ENCODE measurements around the gene IP6K3.

IP6K3 gene

DNA sequence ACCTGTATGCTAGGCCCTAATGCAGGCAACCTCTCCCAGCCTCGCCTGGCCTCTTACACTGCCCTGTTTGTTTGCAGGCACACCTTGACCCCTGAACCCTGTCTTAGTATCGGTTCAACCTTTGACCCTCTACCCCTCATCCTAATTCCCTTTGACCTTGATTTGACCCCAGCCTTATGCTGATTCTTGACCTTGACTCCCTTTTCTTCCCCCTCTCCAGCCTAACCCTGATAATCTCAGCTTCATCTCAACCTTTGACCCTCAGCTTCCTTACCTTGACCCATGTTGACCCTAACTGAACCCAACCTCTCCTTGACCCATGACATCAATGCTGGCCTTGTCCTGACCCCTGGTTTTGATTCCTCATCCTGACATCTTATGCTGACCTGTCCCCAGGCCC lies 69.0 kb downstream of the IP6K3 start:
- no peak overlapping the region for H3K4me2 ChIP-seq (ENCODE audit: low read length)
- no peaks in the 10 kb centered on the region for H3K27me3 ChIP-seq (ENCODE audit: low read depth, low read length)
- H4K20me1 ChIP-seq (ENCODE audit: insufficient read depth, low read length), result no peaks in the 10 kb centered on the region
- no peak overlapping the region for H3K27ac ChIP-seq (ENCODE audit: low read length)
- H3K9me3 ChIP-seq (ENCODE audit: insufficient read depth, low read length), result no peaks in the 10 kb centered on the region
- no peaks in the 10 kb centered on the region for H3K79me2 ChIP-seq (ENCODE audit: low read length)
- H3K4me3 ChIP-seq (ENCODE audit: low read length), result no peak overlapping the region
- H3K4me1 ChIP-seq (ENCODE audit: low read length), result no peaks in the 10 kb centered on the region
- TF ChIP-seq EZH2phosphoT487 (IDR thresholded peaks at IDR 0.05; ENCODE audit: low read depth), result no peak
- TF ChIP-seq, protein P1, sequence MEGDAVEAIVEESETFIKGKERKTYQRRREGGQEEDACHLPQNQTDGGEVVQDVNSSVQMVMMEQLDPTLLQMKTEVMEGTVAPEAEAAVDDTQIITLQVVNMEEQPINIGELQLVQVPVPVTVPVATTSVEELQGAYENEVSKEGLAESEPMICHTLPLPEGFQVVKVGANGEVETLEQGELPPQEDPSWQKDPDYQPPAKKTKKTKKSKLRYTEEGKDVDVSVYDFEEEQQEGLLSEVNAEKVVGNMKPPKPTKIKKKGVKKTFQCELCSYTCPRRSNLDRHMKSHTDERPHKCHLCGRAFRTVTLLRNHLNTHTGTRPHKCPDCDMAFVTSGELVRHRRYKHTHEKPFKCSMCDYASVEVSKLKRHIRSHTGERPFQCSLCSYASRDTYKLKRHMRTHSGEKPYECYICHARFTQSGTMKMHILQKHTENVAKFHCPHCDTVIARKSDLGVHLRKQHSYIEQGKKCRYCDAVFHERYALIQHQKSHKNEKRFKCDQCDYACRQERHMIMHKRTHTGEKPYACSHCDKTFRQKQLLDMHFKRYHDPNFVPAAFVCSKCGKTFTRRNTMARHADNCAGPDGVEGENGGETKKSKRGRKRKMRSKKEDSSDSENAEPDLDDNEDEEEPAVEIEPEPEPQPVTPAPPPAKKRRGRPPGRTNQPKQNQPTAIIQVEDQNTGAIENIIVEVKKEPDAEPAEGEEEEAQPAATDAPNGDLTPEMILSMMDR (IDR thresholded peaks at IDR 0.05; ENCODE audit: low read depth, low read length), result no peak
- H3K9ac ChIP-seq (ENCODE audit: low read length), result no peak overlapping the region
- peaks cover 3% of the 10 kb centered on the region for H3K36me3 ChIP-seq (replicated peaks; ENCODE audit: low read depth, low read length)
- no peak overlapping the region for H2AFZ ChIP-seq (ENCODE audit: low read depth, low read length)

DNA sequence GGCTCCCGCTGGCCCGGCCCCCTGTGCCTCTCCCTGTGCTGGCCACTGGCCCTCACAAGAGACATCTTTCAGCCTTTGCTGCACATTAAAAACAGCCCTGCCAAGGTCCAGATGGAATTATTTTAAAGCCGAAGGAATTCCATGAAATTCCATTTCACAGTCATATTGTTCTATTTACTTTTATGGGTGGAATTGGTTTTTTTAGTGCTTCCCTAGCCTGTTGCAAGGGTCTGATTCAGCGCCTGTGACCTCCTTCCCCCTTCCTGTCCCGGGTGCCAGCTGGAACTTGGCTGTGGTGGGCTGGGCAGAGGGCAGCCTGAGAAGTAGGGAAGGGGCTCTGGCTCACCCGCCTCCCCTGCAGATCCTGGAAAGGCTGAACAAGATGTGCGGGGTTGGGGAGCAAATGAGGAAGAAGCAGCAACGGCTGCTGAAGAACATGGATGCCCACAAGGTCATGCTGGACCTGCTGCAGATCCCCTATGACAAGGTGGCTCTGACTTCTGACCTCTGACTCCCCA lies 69.5 kb downstream of the IP6K3 start:
- Histone ChIP-seq H3K27ac (ENCODE audit: low read length) (no peak overlapping the region), H3K9ac (ENCODE audit: low read length) (no peak overlapping the region), H3K27me3 (ENCODE audit: low read depth, low read length) (no peaks in the 10 kb centered on the region), H4K20me1 (ENCODE audit: insufficient read depth, low read length) (no peaks in the 10 kb centered on the region), H3K4me1 (ENCODE audit: low read length) (no peaks in the 10 kb centered on the region), H3K36me3 (replicated peaks; ENCODE audit: low read depth, low read length) (peaks cover 3% of the 10 kb centered on the region), H3K4me3 (ENCODE audit: low read length) (no peak overlapping the region), H3K4me2 (ENCODE audit: low read length) (no peak overlapping the region), H3K79me2 (ENCODE audit: low read length) (no peaks in the 10 kb centered on the region), H2AFZ (ENCODE audit: low read depth, low read length) (no peak overlapping the region), H3K9me3 (ENCODE audit: insufficient read depth, low read length) (no peaks in the 10 kb centered on the region)
- TF ChIP-seq EZH2phosphoT487 (IDR thresholded peaks at IDR 0.05; ENCODE audit: low read depth), result no peak
- TF ChIP-seq, protein P1 (IDR thresholded peaks at IDR 0.05; ENCODE audit: low read depth, low read length), result no peak

DNA sequence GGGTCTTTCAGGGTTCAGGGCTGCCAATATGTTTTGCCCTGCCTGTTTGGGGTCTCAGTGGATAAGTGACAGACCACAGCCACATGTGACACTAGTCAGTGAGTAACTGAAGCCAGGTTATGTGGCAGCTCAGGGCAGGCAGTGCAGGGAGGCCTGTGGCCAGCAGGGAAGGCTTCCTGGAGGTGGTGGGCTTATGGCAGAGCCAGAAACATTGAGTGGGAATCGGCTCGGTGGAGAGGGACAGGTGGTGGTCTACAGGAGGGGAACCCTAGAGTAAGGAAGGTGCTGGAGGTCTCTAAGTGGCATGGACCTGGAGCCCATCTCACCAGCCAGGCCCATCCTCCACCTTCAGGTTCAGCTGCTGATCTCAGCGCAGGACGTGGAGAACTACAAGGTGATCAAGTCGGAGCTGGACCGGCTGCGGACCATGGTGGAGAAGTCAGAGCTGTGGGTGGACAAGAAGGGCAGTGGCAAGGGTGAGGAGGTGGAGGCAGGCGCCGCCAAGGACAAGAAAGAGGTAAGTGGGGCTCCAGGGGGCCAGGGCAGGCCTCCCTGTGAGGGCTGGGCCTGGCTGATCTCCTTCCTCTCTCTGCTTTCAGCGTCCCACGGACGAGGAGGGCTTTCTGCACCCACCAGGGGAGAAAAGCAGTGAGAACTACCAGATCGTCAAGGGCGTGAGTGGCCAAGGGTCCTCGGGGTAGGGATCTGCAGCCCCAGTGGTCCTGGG lies 70.1 kb downstream of the IP6K3 start:
- TF ChIP-seq, protein P1 (IDR thresholded peaks at IDR 0.05; ENCODE audit: low read depth, low read length), result no peak
- TF ChIP-seq EZH2phosphoT487 (IDR thresholded peaks at IDR 0.05; ENCODE audit: low read depth), result no peak
- H3K4me1 ChIP-seq (ENCODE audit: low read length), result no peaks in the 10 kb centered on the region
- no peaks in the 10 kb centered on the region for H3K27me3 ChIP-seq (ENCODE audit: low read depth, low read length)
- peaks cover 3% of the 10 kb centered on the region for H3K36me3 ChIP-seq (replicated peaks; ENCODE audit: low read depth, low read length)
- H3K9ac ChIP-seq (ENCODE audit: low read length), result no peak overlapping the region
- no peak overlapping the region for H3K4me2 ChIP-seq (ENCODE audit: low read length)
- H3K27ac ChIP-seq (ENCODE audit: low read length), result no peak overlapping the region
- no peak overlapping the region for H3K4me3 ChIP-seq (ENCODE audit: low read length)
- H3K9me3 ChIP-seq (ENCODE audit: insufficient read depth, low read length), result no peaks in the 10 kb centered on the region
- no peak overlapping the region for H2AFZ ChIP-seq (ENCODE audit: low read depth, low read length)
- no peaks in the 10 kb centered on the region for H3K79me2 ChIP-seq (ENCODE audit: low read length)
- H4K20me1 ChIP-seq (ENCODE audit: insufficient read depth, low read length), result no peaks in the 10 kb centered on the region

DNA sequence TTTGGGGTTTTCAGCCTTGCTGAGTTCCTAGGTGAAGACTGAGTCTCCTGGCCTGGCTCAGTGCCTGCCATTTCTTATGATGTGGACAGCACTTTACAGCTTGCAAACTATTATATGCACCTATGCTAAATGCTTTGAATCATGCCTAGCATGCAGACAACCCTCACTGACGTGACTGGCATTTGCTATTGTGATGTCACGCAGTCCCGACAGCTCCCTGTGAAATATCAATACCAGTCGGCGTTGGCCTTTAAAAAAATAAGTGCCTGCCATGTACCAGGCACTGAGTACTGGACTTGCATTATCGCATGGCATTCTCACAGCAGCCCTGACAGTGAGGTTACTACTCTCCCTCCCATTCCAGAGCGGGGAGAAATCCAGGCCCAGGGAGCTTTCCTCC lies 70.7 kb downstream of the IP6K3 start:
- TF ChIP-seq, protein P1 (IDR thresholded peaks at IDR 0.05; ENCODE audit: low read depth, low read length), result no peak
- TF ChIP-seq EZH2phosphoT487 (IDR thresholded peaks at IDR 0.05; ENCODE audit: low read depth), result no peak
- Histone ChIP-seq H3K79me2 (ENCODE audit: low read length) (no peaks in the 10 kb centered on the region), H3K4me3 (ENCODE audit: low read length) (no peak overlapping the region), H3K4me1 (ENCODE audit: low read length) (no peaks in the 10 kb centered on the region), H4K20me1 (ENCODE audit: insufficient read depth, low read length) (no peaks in the 10 kb centered on the region), H2AFZ (ENCODE audit: low read depth, low read length) (no peak overlapping the region), H3K4me2 (ENCODE audit: low read length) (no peak overlapping the region), H3K9ac (ENCODE audit: low read length) (no peak overlapping the region), H3K27ac (ENCODE audit: low read length) (no peak overlapping the region), H3K36me3 (replicated peaks; ENCODE audit: low read depth, low read length) (peaks cover 4% of the 10 kb centered on the region), H3K27me3 (ENCODE audit: low read depth, low read length) (no peaks in the 10 kb centered on the region), H3K9me3 (ENCODE audit: insufficient read depth, low read length) (no peaks in the 10 kb centered on the region)

All from OCI-LY3 (cell line).